ENCODE data around the gene CDC123.

DNA sequence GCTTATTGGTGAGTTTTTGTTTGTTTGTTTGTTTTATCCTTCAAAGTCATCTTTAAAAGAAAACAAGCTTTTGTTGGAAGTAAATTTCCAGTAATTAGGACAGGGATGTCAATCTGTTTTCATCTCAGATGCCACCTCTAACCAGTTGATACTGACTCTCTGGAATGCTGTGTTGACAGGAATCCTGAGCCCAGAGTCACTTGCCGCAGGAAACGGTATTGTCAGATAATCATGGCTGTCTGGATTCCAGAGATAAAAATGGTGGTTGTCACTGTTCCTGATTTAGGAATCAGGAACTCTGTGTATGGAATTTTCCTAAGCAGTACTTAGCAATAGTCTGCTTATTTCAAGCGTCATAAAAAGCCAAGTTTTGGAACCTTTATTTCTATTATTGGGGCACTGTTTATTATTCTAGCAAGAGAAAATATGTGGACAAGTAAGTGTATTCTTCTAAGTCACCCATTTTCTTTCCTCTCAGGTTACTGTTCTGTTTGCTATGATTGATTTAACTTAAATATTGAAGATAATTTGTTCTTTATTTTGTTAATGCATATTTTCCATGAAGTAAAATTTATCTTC is 39.2 kb downstream of the CDC123 start:
- TF ChIP-seq CTCF (IDR thresholded peaks at IDR 0.05) (no peak), POLR2AphosphoS5 (IDR thresholded peaks at IDR 0.05) (no peak), POLR2A (IDR thresholded peaks at IDR 0.05) (no peak)

Data from sigmoid colon (tissue), 4 donors.